ENCODE measurements around the gene HDAC9.

The HDAC9 gene

GRCh38 chr7:19000410-19000809, 504.9 kb downstream of the HDAC9 start:
- TF ChIP-seq CTCF (IDR thresholded peaks at IDR 0.05; ENCODE audit: extremely low read depth, missing control alignments) = no peak
- DNase-seq (ENCODE audit: low spot score) = no peak

- no peak for TF ChIP-seq CTCF (IDR thresholded peaks at IDR 0.05; ENCODE audit: extremely low read depth, missing control alignments)
- no peak for DNase-seq (ENCODE audit: low spot score)
Observed at GRCh38 chr7:19001854-19002253, 506.3 kb downstream of the HDAC9 start.

GRCh38 chr7:19009241-19009935, 513.8 kb downstream of the HDAC9 start:
- DNase-seq (ENCODE audit: low spot score) = no peak
- no peak for TF ChIP-seq CTCF (IDR thresholded peaks at IDR 0.05; ENCODE audit: extremely low read depth, missing control alignments)

- TF ChIP-seq CTCF (IDR thresholded peaks at IDR 0.05; ENCODE audit: extremely low read depth, missing control alignments) = no peak
- no peak for DNase-seq (ENCODE audit: low spot score)
Observed at GRCh38 chr7:19009936-19010280, 514.4 kb downstream of the HDAC9 start.

GRCh38 chr7:19011212-19011611, 515.7 kb downstream of the HDAC9 start:
- no peak for TF ChIP-seq CTCF (IDR thresholded peaks at IDR 0.05; ENCODE audit: extremely low read depth, missing control alignments)
- no peak for DNase-seq (ENCODE audit: low spot score)

- no peak for TF ChIP-seq CTCF (IDR thresholded peaks at IDR 0.05; ENCODE audit: extremely low read depth, missing control alignments)
- no peak for DNase-seq (ENCODE audit: low spot score)
Observed at GRCh38 chr7:19015098-19015497, 519.5 kb downstream of the HDAC9 start.

- no peak for TF ChIP-seq CTCF (IDR thresholded peaks at IDR 0.05; ENCODE audit: extremely low read depth, missing control alignments)
- DNase-seq (ENCODE audit: low spot score) = no peak
Observed at GRCh38 chr7:19016140-19016539, 520.6 kb downstream of the HDAC9 start.
